GM18508 (cell line): ENCODE measurements around the gene SP110.

Experiments
- ATAC-seq: cut with Tn5 transposase; IDR thresholded peaks from one replicate; pipeline ENCODE4 v1.9.1; 2021; ENCODE audit warnings: moderate number of reproducible peaks; ENCODE audit not compliant: insufficient read depth, unreplicated experiment

SP110 gene

DNA sequence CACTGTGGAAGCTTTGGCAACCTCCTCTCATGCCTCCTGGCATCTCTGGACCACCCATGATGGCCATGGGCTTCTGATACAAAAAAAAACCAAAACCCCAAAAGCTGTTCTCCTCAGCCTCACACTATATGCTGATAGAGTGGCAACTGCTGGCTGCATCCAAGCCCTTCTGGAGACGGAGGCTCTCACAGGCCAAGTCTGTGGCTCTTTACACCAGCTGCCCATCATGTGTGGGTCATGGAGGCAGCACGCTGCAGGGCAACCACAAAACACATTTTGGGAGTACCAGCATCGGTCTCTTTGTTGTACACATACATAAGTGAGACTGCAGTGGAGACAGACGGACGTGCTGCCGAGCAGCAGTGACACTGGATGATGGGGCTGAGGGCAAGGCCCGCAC, 45.3 kb downstream of the SP110 start:
- no peak for ATAC-seq

DNA sequence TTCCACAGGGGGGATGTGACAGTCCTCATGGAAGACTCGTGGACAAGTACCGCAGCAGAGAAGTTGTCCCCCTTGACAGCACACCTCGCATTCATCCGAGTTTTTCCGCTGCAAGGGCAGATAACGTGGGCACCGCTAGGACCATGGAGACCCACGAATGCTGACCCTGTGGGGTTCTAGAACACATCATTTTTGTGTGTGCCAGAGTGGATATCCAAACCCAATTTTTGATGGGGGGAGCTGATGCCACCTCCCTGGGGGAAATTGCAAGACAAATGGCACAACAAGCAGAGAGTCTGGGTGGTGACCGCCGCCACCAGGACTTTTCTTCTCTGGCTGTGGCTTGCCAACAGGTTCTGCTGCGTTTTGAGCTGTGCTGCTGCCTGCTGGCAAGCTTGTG, 46.9 kb downstream of the SP110 start:
- ATAC-seq = no peak

- ATAC-seq = no peak
These were observed 47.6 kb downstream of the SP110 start for GRCh38 chr2:230172156-230172555.

DNA sequence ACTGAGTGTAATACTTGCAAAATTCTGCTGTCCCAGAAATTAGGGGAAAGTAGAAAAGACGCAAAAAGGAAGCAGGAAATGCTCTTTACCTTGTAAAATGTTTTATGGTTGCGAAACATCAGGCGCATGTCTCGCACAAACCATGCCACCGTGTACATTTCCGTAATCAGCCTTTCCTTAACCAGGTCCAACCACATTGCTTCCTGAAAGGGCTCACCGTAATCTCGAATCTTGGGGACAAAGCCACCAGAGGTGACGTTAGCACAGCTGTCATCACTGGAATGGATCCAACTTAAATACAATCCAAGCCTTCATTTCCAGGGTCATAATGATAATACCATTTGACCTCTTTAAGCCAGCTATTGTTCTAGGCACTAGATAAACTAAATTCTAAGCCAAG, 49.3 kb downstream of the SP110 start:
- ATAC-seq = no peak

DNA sequence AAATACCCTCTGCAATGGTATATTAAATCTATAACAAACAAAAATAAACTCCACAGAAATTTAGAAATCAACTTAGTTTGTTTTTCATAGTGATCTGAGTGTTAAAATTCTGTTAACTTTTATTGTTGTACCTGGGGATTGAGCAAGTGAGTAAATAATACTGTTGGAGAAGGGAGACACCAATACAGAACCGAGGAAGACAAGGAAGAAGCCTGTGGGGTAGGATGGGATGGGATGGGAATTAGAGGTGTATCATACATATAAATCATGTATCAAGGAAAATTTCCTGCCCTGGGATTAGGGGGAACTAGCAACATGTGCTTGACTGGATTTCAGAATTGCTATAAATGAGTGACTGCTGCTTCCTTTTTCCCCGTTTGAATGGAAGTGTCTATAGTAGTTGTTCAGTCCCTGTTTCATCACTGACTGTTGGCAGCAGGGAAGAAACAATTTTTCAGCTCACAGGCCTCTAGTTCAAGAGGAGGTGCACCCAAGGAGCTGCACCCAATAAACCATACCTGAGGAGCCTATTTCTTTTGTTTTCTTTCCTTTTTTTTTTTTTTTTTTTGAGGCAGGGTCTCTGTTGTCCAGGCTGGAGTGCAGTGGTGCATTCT, 53.1 kb downstream of the SP110 start:
- no peak for ATAC-seq

DNA sequence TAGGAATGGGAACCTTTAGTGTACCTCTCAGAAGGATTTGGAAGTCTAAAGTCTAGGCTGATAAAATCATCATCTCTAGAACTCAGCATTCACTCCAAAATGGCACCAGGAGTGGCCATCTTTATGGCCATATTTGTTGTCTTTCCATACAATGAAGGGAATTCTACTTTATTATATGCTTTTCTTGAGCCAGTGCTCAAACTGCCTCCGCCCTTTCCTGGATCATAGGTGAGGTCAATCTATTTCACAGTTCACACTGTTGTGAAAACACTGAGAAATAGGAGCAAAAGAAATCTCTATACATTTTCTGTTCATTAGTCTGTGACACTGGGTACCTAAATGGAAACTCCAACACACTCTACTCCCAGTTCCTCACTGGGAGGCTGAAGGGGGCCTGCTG, 55.6 kb downstream of the SP110 start:
- ATAC-seq = no peak

DNA sequence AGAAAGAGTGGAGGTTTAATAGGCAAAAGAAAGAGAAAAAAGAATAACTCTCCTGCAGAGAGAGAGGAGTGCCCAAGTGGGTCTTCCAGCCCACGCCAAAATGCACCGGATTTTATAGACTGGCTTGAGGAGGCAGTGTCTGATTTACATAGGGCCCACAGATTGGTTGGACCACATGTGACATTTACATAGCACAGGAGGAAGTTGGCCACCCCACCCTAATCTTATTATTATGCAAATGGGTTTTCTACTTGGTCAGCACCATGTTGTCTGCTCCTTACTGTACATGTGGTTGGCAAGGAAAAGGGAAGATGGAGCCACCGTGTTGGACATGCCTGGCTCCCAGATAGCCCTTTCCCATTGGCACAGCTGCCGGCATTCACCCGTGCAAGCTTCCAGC, 56.8 kb downstream of the SP110 start:
- no peak for ATAC-seq

DNA sequence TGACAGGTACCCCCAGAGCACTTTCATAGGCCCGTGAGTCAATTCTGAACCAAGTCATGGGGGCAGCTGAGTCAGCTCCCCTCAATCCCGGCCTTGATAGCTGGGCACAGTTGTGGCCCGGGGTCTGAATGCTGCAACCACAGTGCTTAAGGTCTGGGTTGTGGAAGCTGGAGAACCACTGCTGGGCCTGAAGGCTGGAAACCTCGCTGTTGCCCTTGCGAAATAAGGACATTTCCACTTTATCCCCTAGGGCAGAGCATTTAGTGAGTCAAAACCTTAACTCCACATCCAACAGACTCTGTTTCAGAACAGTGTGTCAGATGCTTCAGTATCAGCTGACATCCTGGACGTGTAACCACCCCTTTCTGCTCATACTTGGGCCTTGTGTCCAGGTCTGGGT, 58.6 kb downstream of the SP110 start:
- no peak for ATAC-seq

GRCh38 chr2:230160112-230160660, 59.6 kb downstream of the SP110 start:
- ATAC-seq = no peak

- ATAC-seq = no peak
These were observed 61.3 kb downstream of the SP110 start for GRCh38 chr2:230158468-230158867.

DNA sequence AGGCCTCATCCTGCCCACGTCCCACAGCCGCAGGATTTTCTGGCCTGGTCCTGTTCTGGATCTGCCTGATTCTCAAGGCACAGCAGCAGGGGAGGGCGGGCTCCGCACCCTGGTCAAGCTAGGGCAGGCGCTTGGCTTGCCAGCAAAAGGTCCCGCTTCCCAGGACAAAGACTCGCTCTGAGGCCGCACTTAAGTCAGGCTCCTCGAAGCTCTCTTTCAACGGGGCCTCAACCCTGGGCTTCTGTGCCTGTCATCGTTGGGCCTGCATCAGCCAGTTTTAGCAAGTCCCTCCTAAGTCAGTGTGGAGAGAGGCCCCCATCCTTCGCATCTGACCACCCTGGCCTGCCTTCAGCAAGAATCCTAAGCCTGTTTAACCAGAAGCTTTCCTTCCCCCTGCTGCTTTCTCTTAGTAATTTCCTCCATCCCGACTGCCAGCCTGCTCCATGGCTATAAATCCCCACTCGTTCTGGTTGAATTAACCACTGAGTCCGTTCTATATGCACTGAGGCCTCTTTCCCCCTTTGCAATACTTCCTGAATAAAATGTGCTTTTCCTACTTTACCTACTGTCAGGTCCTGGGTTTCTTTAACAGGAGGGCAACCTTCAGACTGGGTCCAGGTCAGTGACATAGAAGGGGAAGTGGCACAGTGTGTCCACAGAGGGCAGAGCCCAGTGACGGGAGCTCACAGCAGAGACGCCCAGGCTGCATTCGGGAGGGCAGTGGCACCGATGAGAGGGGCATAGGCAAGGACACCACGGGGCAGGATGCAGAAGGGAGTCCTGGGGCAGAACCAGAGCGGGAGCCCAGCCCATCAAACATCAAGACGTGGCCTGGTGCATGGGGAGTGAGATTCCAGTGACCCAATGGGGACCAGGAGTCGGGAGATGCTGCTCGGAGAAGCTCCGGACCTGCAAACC, 62.7 kb downstream of the SP110 start:
- no peak for ATAC-seq

GRCh38 chr2:230155359-230155758, 64.4 kb downstream of the SP110 start:
- no peak for ATAC-seq

GRCh38 chr2:230153390-230153976, 66.3 kb downstream of the SP110 start:
- no peak for ATAC-seq

- no peak for ATAC-seq
These were observed 67.5 kb downstream of the SP110 start for GRCh38 chr2:230152334-230152733.

DNA sequence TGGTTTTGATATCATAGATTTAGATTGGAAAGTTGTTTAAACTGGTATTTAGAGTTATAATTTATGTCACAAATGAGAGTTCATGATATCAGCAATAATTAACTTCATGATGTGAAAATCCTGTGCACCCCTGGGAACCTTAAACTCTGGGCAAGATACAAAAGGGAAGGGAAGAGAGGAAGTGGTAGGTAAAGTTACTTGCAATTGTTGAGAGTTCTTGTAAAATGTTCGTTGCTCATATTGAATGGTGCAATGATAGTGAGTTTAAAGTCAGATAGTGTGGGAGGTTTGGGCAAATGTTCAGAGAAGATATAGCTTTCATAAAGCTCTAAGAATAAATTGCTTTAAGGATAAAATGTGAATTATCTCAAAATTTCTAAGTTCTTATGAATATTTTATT, 75.4 kb downstream of the SP110 start:
- ATAC-seq = no peak

- no peak for ATAC-seq
These were observed 79.1 kb downstream of the SP110 start for GRCh38 chr2:230140667-230141066.

GRCh38 chr2:230137902-230138539, 81.8 kb downstream of the SP110 start:
- ATAC-seq = no peak

- no peak for ATAC-seq
These were observed 84.7 kb downstream of the SP110 start for GRCh38 chr2:230135130-230135525.

- no peak for ATAC-seq
These were observed 85.2 kb downstream of the SP110 start for GRCh38 chr2:230134496-230135129.

GRCh38 chr2:230131366-230131765, 88.4 kb downstream of the SP110 start:
- no peak for ATAC-seq
